Keratinocyte (primary cell): ENCODE measurements around the gene INPP4B.

Experiments used
- EZH2 ChIP-seq: IDR thresholded peaks from one replicate; pipeline ENCODE4 v1.6.1; 2012; ENCODE audit warnings: inconsistent platforms, mild to moderate bottlenecking, low read length, moderate library complexity
- TF ChIP-seq, protein P1 (sequence below), 3 experiments: IDR thresholded peaks in 1 of 3; conservative IDR thresholded peaks in 1 of 3; optimal IDR thresholded peaks in 1 of 3; 2 replicates in 2 of 3; 3 replicates in 1 of 3; pipeline versions ENCODE3 to v1.5.1; 2011; ENCODE audit warnings: low read length in 3 of 3, mild to moderate bottlenecking in 3 of 3, moderate library complexity in 2 of 3, control low read depth in 1 of 3, inconsistent platforms in 1 of 3; ENCODE audit not compliant: insufficient read depth in 2 of 3; ENCODE audit errors: extremely low read depth in 1 of 3

- TF ChIP-seq, protein P1, sequence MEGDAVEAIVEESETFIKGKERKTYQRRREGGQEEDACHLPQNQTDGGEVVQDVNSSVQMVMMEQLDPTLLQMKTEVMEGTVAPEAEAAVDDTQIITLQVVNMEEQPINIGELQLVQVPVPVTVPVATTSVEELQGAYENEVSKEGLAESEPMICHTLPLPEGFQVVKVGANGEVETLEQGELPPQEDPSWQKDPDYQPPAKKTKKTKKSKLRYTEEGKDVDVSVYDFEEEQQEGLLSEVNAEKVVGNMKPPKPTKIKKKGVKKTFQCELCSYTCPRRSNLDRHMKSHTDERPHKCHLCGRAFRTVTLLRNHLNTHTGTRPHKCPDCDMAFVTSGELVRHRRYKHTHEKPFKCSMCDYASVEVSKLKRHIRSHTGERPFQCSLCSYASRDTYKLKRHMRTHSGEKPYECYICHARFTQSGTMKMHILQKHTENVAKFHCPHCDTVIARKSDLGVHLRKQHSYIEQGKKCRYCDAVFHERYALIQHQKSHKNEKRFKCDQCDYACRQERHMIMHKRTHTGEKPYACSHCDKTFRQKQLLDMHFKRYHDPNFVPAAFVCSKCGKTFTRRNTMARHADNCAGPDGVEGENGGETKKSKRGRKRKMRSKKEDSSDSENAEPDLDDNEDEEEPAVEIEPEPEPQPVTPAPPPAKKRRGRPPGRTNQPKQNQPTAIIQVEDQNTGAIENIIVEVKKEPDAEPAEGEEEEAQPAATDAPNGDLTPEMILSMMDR (optimal IDR thresholded peaks at IDR 0.05 in 1 of 3, IDR thresholded peaks at IDR 0.05 in 1 of 3, conservative IDR thresholded peaks at IDR 0.05 in 1 of 3; ENCODE audit: extremely low read depth in 1 of 3, insufficient read depth in 2 of 3, low read length in 3 of 3), result no peak
- TF ChIP-seq EZH2, result no peak
These were observed 810.5 kb downstream of the INPP4B start for GRCh38 chr4:142035566-142035965.
